Measurements from ENCODE around the gene TRAP1.

DNA sequence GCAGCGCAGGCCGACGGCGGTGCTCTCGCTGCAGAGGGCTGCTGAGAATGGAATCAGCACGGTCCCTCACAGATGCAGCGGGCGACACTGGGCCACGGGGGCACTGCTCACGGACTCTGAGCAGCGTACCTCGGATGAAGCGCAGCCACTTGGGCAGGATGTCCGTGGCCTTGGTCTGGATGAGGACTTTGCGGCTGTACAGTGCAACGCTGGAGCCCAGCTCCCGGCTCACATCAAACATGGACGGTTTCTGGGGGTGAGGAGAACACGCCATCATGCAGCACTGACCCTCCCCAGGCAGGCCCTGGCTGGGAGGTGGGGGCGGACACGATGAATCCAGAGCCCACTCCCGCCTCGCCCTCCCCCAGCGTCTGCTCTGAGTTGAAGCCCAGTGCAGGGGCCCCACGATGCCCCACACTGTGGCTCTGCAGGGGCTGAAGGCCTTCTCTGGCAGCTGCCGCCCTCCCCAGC lies 44.7 kb downstream of the TRAP1 start:
- TF ChIP-seq, protein P1, sequence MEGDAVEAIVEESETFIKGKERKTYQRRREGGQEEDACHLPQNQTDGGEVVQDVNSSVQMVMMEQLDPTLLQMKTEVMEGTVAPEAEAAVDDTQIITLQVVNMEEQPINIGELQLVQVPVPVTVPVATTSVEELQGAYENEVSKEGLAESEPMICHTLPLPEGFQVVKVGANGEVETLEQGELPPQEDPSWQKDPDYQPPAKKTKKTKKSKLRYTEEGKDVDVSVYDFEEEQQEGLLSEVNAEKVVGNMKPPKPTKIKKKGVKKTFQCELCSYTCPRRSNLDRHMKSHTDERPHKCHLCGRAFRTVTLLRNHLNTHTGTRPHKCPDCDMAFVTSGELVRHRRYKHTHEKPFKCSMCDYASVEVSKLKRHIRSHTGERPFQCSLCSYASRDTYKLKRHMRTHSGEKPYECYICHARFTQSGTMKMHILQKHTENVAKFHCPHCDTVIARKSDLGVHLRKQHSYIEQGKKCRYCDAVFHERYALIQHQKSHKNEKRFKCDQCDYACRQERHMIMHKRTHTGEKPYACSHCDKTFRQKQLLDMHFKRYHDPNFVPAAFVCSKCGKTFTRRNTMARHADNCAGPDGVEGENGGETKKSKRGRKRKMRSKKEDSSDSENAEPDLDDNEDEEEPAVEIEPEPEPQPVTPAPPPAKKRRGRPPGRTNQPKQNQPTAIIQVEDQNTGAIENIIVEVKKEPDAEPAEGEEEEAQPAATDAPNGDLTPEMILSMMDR (conservative IDR thresholded peaks at IDR 0.05; ENCODE audit: low read length), result no peak
- TF ChIP-seq EZH2phosphoT487 (IDR thresholded peaks at IDR 0.05; ENCODE audit: borderline replicate concordance, low read depth, low read length), result no peak

Data from OCI-LY7 (cell line).